Measurements from ENCODE around the gene HPCAL1.

HPCAL1 gene

DNA sequence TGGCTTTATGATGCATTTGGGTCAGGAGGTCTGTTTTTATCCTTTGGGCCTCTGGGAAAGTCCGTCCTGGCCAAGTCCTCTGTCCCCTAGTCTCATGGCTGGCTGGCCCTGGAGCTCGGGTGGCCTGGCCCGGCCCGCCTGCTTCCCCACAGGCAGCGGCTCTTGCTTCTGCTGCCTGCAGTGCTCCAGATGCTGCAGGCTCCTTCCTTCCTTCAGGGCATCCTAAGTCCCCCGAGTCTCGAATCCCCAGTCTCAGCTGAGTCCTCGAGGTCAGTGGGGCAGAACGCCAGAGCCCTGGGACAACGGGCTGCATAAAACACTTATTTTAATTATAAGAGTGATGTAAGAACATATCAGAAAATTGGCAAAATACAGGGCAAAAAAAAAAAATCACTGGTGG lies 71.2 kb downstream of the HPCAL1 start:
- TF ChIP-seq CTCF (conservative IDR thresholded peaks at IDR 0.05; ENCODE audit: low read depth): no peak
- CTCF ChIA-PET: no interaction called here
- H3K27ac ChIP-seq: no peak overlapping the region
- POLR2A ChIA-PET (ENCODE audit: low non-redundant PET): no interaction called here
- DNase-seq (ENCODE audit: low spot score): no peak

DNA sequence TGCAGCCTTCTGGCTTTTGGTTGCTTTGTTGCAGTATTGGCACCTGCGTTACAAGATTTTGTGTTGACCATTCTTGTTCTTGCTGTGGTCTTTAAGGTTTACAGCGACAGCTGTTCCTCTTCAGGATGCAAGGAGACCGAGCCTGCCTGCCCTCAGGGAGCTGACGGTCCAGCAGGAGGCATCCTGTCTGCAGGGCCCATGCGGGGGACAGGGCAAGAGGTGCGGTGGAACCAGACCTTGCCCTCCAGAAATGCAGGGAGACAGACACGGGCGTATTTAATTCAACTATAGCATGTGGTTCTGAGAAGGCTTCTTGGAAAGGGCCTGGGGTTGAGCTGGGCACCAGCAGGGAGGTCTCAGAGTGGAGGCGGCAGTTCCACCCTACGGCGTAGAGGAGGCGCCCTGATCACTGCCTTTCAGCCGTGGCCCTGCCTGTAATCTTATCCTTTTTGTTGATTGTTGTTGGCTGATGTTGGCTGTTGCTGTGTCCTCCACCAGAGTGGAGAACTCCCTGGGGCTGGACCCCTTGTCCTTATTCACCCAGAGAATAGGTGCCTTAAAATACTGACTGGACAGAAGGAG lies 71.7 kb downstream of the HPCAL1 start:
- TF ChIP-seq CTCF (conservative IDR thresholded peaks at IDR 0.05; ENCODE audit: low read depth): no peak
- no peak overlapping the region for H3K27ac ChIP-seq
- ChIA-PET POLR2A (ENCODE audit: low non-redundant PET) (no interaction called here), CTCF (interaction anchor here (0.6 kb wide), 1 partner anchor 312 kb away, joined by 3 read pairs; no protein-coding TSS in a partner anchor)
- DNase-seq (ENCODE audit: low spot score): no peak

DNA sequence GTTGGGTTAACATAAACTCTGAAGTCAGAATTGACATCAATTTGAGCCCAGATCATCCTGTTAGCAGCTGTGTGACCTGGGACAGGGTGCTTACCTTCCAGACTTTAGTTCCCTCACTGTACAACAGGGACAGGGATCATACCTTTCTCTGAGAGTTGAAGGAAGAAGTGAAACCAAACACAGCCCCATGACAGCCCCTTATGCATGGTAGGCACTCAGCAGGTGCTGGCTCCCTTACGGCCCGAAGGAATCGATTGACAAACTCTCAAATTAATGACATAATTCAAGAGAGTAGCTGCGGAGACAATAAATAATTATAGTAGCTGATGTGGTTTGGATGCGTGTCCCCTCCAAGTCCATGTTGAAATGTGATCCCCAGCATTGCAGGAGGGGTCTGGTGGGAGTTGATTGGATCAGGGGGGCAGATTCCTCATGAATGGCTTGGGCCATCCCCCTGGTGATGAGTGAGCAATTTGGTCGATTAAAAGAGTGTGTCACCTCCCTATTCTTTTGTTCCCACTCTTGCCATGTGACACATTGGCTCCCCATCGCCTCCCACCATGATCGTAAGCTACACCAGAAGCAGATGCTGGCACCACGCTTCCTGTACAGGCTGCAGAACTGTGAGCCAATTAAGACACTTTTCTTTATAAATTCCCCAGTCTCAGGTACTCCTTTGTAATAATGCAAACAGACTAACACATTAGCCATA lies 73.0 kb downstream of the HPCAL1 start:
- POLR2A ChIA-PET (ENCODE audit: low non-redundant PET): no interaction called here
- CTCF ChIA-PET: interaction anchor here (0.6 kb wide), 1 partner anchor 22 kb away, joined by 3 read pairs; no protein-coding TSS in a partner anchor
- no peak for DNase-seq (ENCODE audit: low spot score)

GRCh38 chr2:10377052-10377746 lies 74.5 kb downstream of the HPCAL1 start:
- POLR2A ChIA-PET (ENCODE audit: low non-redundant PET): no interaction called here
- TF ChIP-seq CTCF (conservative IDR thresholded peaks at IDR 0.05; ENCODE audit: low read depth): no peak
- no peak overlapping the region for H3K27ac ChIP-seq
- CTCF ChIA-PET: no interaction called here
- no peak for DNase-seq (ENCODE audit: low spot score)

More for the DNA sequence above, 73.0 kb downstream of the HPCAL1 start:
- H3K27ac ChIP-seq: no peak overlapping the region
- TF ChIP-seq CTCF (conservative IDR thresholded peaks at IDR 0.05; ENCODE audit: low read depth): no peak

GRCh38 chr2:10377747-10378085 lies 75.0 kb downstream of the HPCAL1 start:
- no peak overlapping the region for H3K27ac ChIP-seq
- no peak for DNase-seq (ENCODE audit: low spot score)
- CTCF ChIA-PET: interaction anchor here (0.6 kb wide), 1 partner anchor 294 kb away, joined by 3 read pairs; no protein-coding TSS in a partner anchor
- TF ChIP-seq CTCF (conservative IDR thresholded peaks at IDR 0.05; ENCODE audit: low read depth): no peak
- POLR2A ChIA-PET (ENCODE audit: low non-redundant PET): no interaction called here

DNA sequence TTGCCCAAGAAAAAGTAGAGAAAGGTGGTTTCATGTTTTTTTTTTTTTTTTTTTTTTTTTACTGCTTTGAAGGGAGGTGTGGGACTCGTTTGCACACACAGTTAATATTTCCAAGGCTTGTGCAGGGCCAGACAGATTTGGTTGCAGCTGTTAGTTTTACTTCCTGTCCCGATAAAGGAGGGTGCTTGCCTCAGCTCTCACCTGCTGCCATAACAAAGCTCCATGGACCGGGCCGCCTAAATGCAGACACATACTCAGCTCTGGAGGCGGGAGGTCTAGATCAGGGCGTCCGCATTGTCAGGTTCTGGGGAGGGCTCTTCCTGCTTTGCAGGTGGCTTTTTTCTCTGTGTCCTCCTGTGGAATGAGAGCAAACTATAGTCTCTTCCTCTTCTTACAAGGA lies 75.5 kb downstream of the HPCAL1 start:
- DNase-seq (ENCODE audit: low spot score): no peak
- TF ChIP-seq CTCF (conservative IDR thresholded peaks at IDR 0.05; ENCODE audit: low read depth): no peak
- H3K27ac ChIP-seq: no peak overlapping the region
- ChIA-PET POLR2A (ENCODE audit: low non-redundant PET) (no interaction called here), CTCF (interaction anchor here (0.6 kb wide), 1 partner anchor 294 kb away, joined by 3 read pairs; no protein-coding TSS in a partner anchor)
